CD14-positive monocyte (primary cell): ENCODE data around the gene BLNK. TPM values are rescaled to one million over a fixed set of nuclear protein-coding genes. Genes with fewer than 3 reads are reported as not detected.
"Not testable (repeated sequence)": the region's sequence is repeated elsewhere in the genome, so short reads cannot be mapped to it uniquely, and the experiment has no call there.

ENCODE experiments used
- DNase-seq, 3 donors: peaks; one replicate each; pipeline ENCODE4 v3.0.0-alpha.2; 2011 to 2022
- H2AFZ ChIP-seq: 2 replicates; pipeline ENCODE4 v1.6.0; 2012; ENCODE audit warnings: mild to moderate bottlenecking, low read depth, low read length, inconsistent platforms; ENCODE audit not compliant: insufficient read depth, poor library complexity, severe bottlenecking
- H3K27ac ChIP-seq, 2 donors: 1 replicate in 1 of 2; 2 replicates in 1 of 2; pipeline ENCODE4 v1.5.1; 2012 to 2013; ENCODE audit warnings: low read length in 2 of 2, control low read depth in 1 of 2, inconsistent platforms in 1 of 2, low read depth in 1 of 2, mild to moderate bottlenecking in 1 of 2
- H3K27me3 ChIP-seq, 2 donors: one replicate each; pipeline versions ENCODE4 v1.6.0 to v1.6.1; 2011 to 2013; ENCODE audit warnings: low read length in 2 of 2; ENCODE audit not compliant: control insufficient read depth in 2 of 2, insufficient read depth in 2 of 2
- H3K36me3 ChIP-seq, 2 donors: replicated peaks in 1 of 2; 1 replicate in 1 of 2; 2 replicates in 1 of 2; pipeline versions ENCODE4 v1.5.1 to v1.6.1; 2012 to 2013; ENCODE audit warnings: low read length in 2 of 2, control low read depth in 1 of 2, inconsistent platforms in 1 of 2, mild to moderate bottlenecking in 1 of 2; ENCODE audit not compliant: insufficient read depth in 2 of 2, control insufficient read depth in 1 of 2
- H3K4me1 ChIP-seq, 2 donors: 1 replicate in 1 of 2; 2 replicates in 1 of 2; pipeline versions ENCODE4 v1.5.1 to v1.6.1; 2012 to 2013; ENCODE audit warnings: low read length in 2 of 2, control low read depth in 1 of 2, inconsistent platforms in 1 of 2, mild to moderate bottlenecking in 1 of 2, moderate library complexity in 1 of 2; ENCODE audit not compliant: insufficient read depth in 2 of 2, control insufficient read depth in 1 of 2
- H3K4me2 ChIP-seq: replicated peaks from 2 replicates; pipeline ENCODE3; 2012; ENCODE audit warnings: low read length, moderate library complexity, mild to moderate bottlenecking; ENCODE audit not compliant: poor library complexity, severe bottlenecking; ENCODE audit errors: extremely low read depth
- H3K4me3 ChIP-seq, 3 experiments: fragments of 200-600 bp in 1 of 3; sonication (generic) in 1 of 3; replicated peaks in 1 of 3; 1 replicate in 2 of 3; 2 replicates in 1 of 3; pipeline ENCODE4 v1.5.1; 2011 to 2013; ENCODE audit warnings: low read length in 3 of 3, mild to moderate bottlenecking in 3 of 3, control low read depth in 2 of 3, low read depth in 2 of 3, inconsistent platforms in 1 of 3, moderate library complexity in 1 of 3
- H3K79me2 ChIP-seq: 2 replicates; pipeline ENCODE4 v1.6.0; 2012; ENCODE audit warnings: mild to moderate bottlenecking, control low read depth, inconsistent platforms, low read length, moderate library complexity; ENCODE audit not compliant: insufficient read depth
- H3K9ac ChIP-seq: 2 replicates; pipeline ENCODE4 v1.6.0; 2017; ENCODE audit warnings: low read length, mild to moderate bottlenecking; ENCODE audit not compliant: insufficient read depth, poor library complexity, severe bottlenecking
- H3K9me3 ChIP-seq, 2 donors: replicated peaks in 1 of 2; 1 replicate in 1 of 2; 2 replicates in 1 of 2; pipeline versions ENCODE4 v1.5.1 to v1.6.1; 2012 to 2013; ENCODE audit warnings: low read length in 2 of 2, control low read depth in 1 of 2; ENCODE audit not compliant: control insufficient read depth in 1 of 2, insufficient read depth in 1 of 2
- H4K20me1 ChIP-seq: 2 replicates; pipeline ENCODE4 v1.6.0; 2012; ENCODE audit warnings: mild to moderate bottlenecking, low read length, control low read depth, moderate library complexity; ENCODE audit not compliant: insufficient read depth
- H3K27ac Mint-ChIP-seq, 7 donors: one replicate each; pipeline ENCODE4 v1.8.0; 2020; ENCODE audit warnings: mild to moderate bottlenecking in 7 of 7, mixed read lengths in 7 of 7, moderate library complexity in 6 of 7, inconsistent platforms in 2 of 7
- H3K27me3 Mint-ChIP-seq, 3 donors: one replicate each; pipeline ENCODE4 v1.8.0; 2021 to 2022; ENCODE audit warnings: low read depth in 3 of 3, mild to moderate bottlenecking in 3 of 3, mixed read lengths in 3 of 3, moderate library complexity in 3 of 3, inconsistent platforms in 1 of 3
- H3K36me3 Mint-ChIP-seq, 2 donors: one replicate each; pipeline ENCODE4 v1.8.0; 2020; ENCODE audit warnings: mixed read lengths in 2 of 2, inconsistent platforms in 1 of 2, mild to moderate bottlenecking in 1 of 2
- H3K4me1 Mint-ChIP-seq: one replicate; pipeline ENCODE4 v1.8.0; 2020; ENCODE audit warnings: mild to moderate bottlenecking, mixed read lengths
- H3K4me3 Mint-ChIP-seq, 2 donors: one replicate each; pipeline ENCODE4 v1.8.0; 2020; ENCODE audit warnings: mild to moderate bottlenecking in 2 of 2, mixed read lengths in 2 of 2, moderate library complexity in 1 of 2
- H3K9me3 Mint-ChIP-seq, 7 donors: one replicate each; pipeline ENCODE4 v1.8.0; 2020 to 2022; ENCODE audit warnings: mixed read lengths in 7 of 7, mild to moderate bottlenecking in 6 of 7, moderate library complexity in 6 of 7, inconsistent platforms in 2 of 7
- WGBS: methylation state at CpG from one replicate; pipeline ENCODE4 v1.1.5; 2013; ENCODE audit warnings: missing lambda C conversion rate; ENCODE audit not compliant: insufficient coverage; 5-methylcytosine and 5-hydroxymethylcytosine counted together
- intact Hi-C, 2 donors: fragments of 100-400 bp; cut with micrococcal nuclease; formaldehyde crosslinking; loops; one replicate each; pipeline versions ENCODE4 v1.15.0 to v1.15.1; 2023
- polyA plus RNA-seq, 3 donors: library from polyadenylated mRNA; depleted of rRNA in 1 of 3; unstranded in 2 of 3; stranded (reverse) in 1 of 3; fragments of 300-500 nt in 2 of 3; fragments of >200 nt in 1 of 3; fragmentation: Illumina TruSeq in 2 of 3; gene quantifications; 1 replicate in 2 of 3; 2 replicates in 1 of 3; pipeline ENCODE4 v1.2.3, GENCODE V29; 2012 to 2021
- TF ChIP-seq, protein P1 (sequence below): fragments of 200-600 bp; IDR thresholded peaks from one replicate; pipeline ENCODE4 v1.8.0; 2022; ENCODE audit warnings: antibody characterized with exemption, mild to moderate bottlenecking

BLNK gene
- polyA plus RNA-seq, 3 donors = 1.4 to 1.9 (median 1.5) TPM

GRCh38 chr10:96205580-96205979 is 65.8 kb downstream of the BLNK start:
- Histone ChIP-seq H3K4me3 (no peak overlapping the region), H3K4me2 (no peak overlapping the region), H3K27ac (no peak overlapping the region), H3K9me3 (no peaks in the 10 kb centered on the region), H4K20me1 (no peaks in the 10 kb centered on the region), H3K4me1 (no peaks in the 10 kb centered on the region), H3K36me3 (no peaks in the 10 kb centered on the region), H3K9ac (no peak overlapping the region), H2AFZ (no peak overlapping the region), H3K79me2 (no peaks in the 10 kb centered on the region), H3K27me3 (no peaks in the 10 kb centered on the region)
- intact Hi-C loops = no loop called here
- no peak for DNase-seq
- H3K9me3 Mint-ChIP-seq = no peaks in the 10 kb centered on the region
- H3K36me3 Mint-ChIP-seq = peaks cover 0 to 2% of the 10 kb centered on the region in 2 donors
- no peaks in the 10 kb centered on the region for H3K4me1 Mint-ChIP-seq
- no peak overlapping the region for H3K4me3 Mint-ChIP-seq
- WGBS = no CpG with 5 or more reads among the region's 1 CpG
- TF ChIP-seq, protein P1, sequence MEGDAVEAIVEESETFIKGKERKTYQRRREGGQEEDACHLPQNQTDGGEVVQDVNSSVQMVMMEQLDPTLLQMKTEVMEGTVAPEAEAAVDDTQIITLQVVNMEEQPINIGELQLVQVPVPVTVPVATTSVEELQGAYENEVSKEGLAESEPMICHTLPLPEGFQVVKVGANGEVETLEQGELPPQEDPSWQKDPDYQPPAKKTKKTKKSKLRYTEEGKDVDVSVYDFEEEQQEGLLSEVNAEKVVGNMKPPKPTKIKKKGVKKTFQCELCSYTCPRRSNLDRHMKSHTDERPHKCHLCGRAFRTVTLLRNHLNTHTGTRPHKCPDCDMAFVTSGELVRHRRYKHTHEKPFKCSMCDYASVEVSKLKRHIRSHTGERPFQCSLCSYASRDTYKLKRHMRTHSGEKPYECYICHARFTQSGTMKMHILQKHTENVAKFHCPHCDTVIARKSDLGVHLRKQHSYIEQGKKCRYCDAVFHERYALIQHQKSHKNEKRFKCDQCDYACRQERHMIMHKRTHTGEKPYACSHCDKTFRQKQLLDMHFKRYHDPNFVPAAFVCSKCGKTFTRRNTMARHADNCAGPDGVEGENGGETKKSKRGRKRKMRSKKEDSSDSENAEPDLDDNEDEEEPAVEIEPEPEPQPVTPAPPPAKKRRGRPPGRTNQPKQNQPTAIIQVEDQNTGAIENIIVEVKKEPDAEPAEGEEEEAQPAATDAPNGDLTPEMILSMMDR = no peak
- no peaks in the 10 kb centered on the region for H3K27me3 Mint-ChIP-seq
- no peak overlapping the region for H3K27ac Mint-ChIP-seq

DNA sequence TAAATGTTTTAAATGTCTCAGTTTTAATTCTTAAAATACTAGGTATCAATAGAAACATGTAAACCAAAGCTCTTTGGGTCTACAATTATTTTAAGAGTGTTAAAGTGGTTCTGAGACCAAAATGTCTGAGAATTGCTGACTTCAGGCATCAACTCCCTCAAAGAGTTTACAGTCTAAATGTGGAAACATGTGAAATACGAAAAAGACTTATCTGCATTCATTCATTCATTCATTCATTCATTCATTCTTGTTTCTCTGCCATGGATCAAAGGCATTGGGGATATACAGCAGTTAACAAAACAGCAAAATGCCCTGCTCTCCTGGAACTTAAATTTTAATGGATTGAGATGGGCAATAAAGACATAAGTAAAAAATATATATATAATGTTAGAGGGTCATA is 69.8 kb downstream of the BLNK start:
- H4K20me1 ChIP-seq = no peaks in the 10 kb centered on the region

DNA sequence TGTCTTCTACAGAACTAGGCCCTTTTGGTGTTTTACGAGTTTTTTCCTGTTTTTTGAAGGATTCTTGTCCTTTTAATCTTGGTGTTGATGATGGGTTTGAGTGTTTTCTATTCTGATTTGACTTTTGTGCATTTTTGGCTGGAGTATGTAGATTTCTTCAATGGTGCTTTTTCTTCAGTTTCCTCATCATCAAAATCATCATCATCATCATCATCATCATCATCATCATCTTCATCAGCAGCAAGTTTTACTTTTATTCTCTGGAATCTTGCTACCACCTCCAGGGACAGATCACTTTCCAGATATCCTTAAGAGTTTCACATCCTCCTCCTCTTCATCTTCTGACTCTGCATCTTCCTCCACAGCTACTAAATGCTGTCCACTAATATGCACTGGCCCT is 81.9 kb downstream of the BLNK start:
- DNase-seq, intact Hi-C loops, H3K27ac ChIP-seq, H3K36me3 Mint-ChIP-seq, H3K4me3 ChIP-seq, H3K36me3 ChIP-seq, H3K27me3 Mint-ChIP-seq, H2AFZ ChIP-seq, H3K27ac Mint-ChIP-seq, H3K9me3 ChIP-seq, H3K79me2 ChIP-seq, H3K4me1 Mint-ChIP-seq, H3K4me1 ChIP-seq, H4K20me1 ChIP-seq, H3K4me3 Mint-ChIP-seq, H3K9ac ChIP-seq, H3K4me2 ChIP-seq, H3K27me3 ChIP-seq: not testable (repeated sequence)
- WGBS = no CpG with 5 or more reads among the region's 1 CpG
- peaks cover 8 to 20% (median 17%) of the 10 kb centered on the region in 7 donors for H3K9me3 Mint-ChIP-seq

More for the DNA sequence above, 69.8 kb downstream of the BLNK start:
- Mint-ChIP-seq H3K9me3 (no peaks in the 10 kb centered on the region), H3K27me3 (peaks cover 0 to 1% (median 0%) of the 10 kb centered on the region in 3 donors), H3K36me3 (peaks cover 0 to 3% of the 10 kb centered on the region in 2 donors), H3K4me3 (no peak overlapping the region), H3K27ac (no peak overlapping the region), H3K4me1 (no peaks in the 10 kb centered on the region)
- Histone ChIP-seq H3K9ac (no peak overlapping the region), H3K79me2 (no peaks in the 10 kb centered on the region), H3K9me3 (no peaks in the 10 kb centered on the region), H3K4me2 (no peak overlapping the region), H3K27ac (no peak overlapping the region), H2AFZ (no peak overlapping the region), H3K36me3 (no peaks in the 10 kb centered on the region), H3K27me3 (no peaks in the 10 kb centered on the region), H3K4me1 (no peaks in the 10 kb centered on the region), H3K4me3 (no peak overlapping the region)
- no peak for DNase-seq
- no CpG with 5 or more reads among the region's 1 CpG for WGBS
- TF ChIP-seq, protein P1 = no peak
- intact Hi-C loops = no loop called here
